Cardiac muscle cell (in vitro differentiated cells and primary cell): ENCODE measurements around the gene NXPH1. TPM values are rescaled to one million over a fixed set of nuclear protein-coding genes. Genes with fewer than 3 reads are reported as not detected.

Experiments
- DNase-seq, 2 donors: peaks; one replicate each; pipeline versions ENCODE4 v3.0.0 to v3.0.0-alpha.2; 2010 to 2017; ENCODE audit warnings: low read depth in 1 of 2, low spot score in 1 of 2
- H3K27ac ChIP-seq: fragments of 200-600 bp; sonication (generic); 2 replicates; pipeline ENCODE4 v1.5.1; 2016
- H3K27me3 ChIP-seq: fragments of 200-600 bp; sonication (generic); 2 replicates; pipeline ENCODE4 v1.6.0; 2016; ENCODE audit warnings: control low read depth
- H3K36me3 ChIP-seq: fragments of 200-600 bp; sonication (generic); 2 replicates; pipeline ENCODE4 v1.5.1; 2016; ENCODE audit warnings: control low read depth
- H3K4me1 ChIP-seq: fragments of 200-600 bp; sonication (generic); 2 replicates; pipeline ENCODE4 v1.8.1; 2017; ENCODE audit warnings: low read depth, mild to moderate bottlenecking, mixed run types
- H3K4me3 ChIP-seq: fragments of 200-600 bp; sonication (generic); 2 replicates; pipeline ENCODE4 v1.5.1; 2016; ENCODE audit warnings: mild to moderate bottlenecking
- H3K9me3 ChIP-seq: fragments of 200-600 bp; sonication (generic); 2 replicates; pipeline ENCODE4 v1.5.1; 2017; ENCODE audit warnings: low read depth, mild to moderate bottlenecking, control low read depth
- polyA plus RNA-seq: library from polyadenylated mRNA; unstranded; fragments of >200 nt; fragmentation: Nextera tagmentation; extraction: Ambion mirVana; gene quantifications from 2 replicates; pipeline ENCODE4 v1.2.1, GENCODE V29; 2016
- total RNA-seq: library from RNA; depleted of rRNA; stranded (reverse); fragments of >200 nt; gene quantifications from 2 replicates; pipeline ENCODE4 v1.2.3, GENCODE V29; 2016
- TF ChIP-seq, protein P1 (sequence below): IDR thresholded peaks from 2 replicates; pipeline ENCODE4 v1.5.1; 2012; ENCODE audit warnings: low read depth, mild to moderate bottlenecking, low read length

NXPH1 gene
- total and polyA plus RNA-seq, 2 experiments from 2014 or later: 0.95 to 1.7 TPM

DNA sequence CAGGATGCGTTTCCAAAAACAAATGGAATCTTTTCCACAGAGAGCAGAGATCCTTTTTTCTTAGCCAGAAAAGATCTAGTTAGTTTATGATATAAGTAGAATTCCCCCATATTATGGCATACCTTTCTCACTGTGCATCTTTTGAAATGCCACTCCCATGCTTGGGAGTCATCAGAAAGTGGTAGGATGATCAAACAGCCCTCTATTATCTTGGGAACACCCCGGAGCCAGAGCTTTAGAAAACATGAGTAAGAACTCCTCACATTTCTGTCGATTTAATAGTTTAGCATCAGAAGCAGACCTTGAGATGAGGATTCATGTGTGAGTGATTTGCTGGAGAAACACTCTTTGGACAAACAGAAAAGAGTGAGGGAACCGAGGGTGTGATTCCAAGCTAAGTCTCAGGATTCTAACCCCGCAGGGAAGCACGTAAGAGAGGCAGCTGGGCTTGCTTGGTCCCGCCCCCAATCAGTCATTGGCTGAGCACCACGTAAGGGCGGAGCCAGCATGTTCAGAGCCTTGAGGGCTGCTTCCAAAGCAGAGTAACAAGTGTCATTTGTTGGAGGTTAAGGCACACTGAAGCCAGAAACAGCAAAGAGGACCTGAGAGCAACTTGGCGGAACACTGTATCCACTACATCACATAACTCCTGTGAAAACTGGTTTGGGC is 43.7 kb upstream of the NXPH1 start:
- Histone ChIP-seq H3K27ac (no peak overlapping the region), H3K36me3 (no peaks in the 10 kb centered on the region), H3K27me3 (no peaks in the 10 kb centered on the region), H3K4me3 (no peak overlapping the region), H3K9me3 (no peaks in the 10 kb centered on the region), H3K4me1 (peaks cover 19% of the 10 kb centered on the region)
- TF ChIP-seq, protein P1, sequence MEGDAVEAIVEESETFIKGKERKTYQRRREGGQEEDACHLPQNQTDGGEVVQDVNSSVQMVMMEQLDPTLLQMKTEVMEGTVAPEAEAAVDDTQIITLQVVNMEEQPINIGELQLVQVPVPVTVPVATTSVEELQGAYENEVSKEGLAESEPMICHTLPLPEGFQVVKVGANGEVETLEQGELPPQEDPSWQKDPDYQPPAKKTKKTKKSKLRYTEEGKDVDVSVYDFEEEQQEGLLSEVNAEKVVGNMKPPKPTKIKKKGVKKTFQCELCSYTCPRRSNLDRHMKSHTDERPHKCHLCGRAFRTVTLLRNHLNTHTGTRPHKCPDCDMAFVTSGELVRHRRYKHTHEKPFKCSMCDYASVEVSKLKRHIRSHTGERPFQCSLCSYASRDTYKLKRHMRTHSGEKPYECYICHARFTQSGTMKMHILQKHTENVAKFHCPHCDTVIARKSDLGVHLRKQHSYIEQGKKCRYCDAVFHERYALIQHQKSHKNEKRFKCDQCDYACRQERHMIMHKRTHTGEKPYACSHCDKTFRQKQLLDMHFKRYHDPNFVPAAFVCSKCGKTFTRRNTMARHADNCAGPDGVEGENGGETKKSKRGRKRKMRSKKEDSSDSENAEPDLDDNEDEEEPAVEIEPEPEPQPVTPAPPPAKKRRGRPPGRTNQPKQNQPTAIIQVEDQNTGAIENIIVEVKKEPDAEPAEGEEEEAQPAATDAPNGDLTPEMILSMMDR: no peak
- DNase-seq: peak in 1 of 2 donors; percentile 50

DNA sequence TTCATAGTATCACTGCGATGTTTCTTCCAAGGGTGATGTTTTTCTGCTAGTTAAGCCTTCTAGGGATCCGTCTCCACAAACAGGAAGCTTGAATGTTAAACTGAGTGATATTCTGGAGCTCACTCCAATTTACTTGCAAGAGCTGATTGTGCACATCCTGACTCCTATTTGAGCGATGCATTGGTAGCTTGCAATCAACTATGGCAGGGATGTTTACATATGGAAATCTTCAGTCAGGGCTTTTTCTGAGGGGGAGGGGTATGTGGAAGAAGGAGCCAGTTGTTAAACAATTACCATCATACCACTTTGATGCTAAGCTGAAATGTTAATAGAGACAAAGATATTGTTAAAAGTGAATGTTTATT is 43.2 kb upstream of the NXPH1 start:
- Histone ChIP-seq H3K27ac (no peak overlapping the region), H3K4me1 (peaks cover 19% of the 10 kb centered on the region), H3K27me3 (no peaks in the 10 kb centered on the region), H3K36me3 (no peaks in the 10 kb centered on the region), H3K9me3 (no peaks in the 10 kb centered on the region), H3K4me3 (no peak overlapping the region)
- TF ChIP-seq, protein P1: no peak
- DNase-seq: no peak

DNA sequence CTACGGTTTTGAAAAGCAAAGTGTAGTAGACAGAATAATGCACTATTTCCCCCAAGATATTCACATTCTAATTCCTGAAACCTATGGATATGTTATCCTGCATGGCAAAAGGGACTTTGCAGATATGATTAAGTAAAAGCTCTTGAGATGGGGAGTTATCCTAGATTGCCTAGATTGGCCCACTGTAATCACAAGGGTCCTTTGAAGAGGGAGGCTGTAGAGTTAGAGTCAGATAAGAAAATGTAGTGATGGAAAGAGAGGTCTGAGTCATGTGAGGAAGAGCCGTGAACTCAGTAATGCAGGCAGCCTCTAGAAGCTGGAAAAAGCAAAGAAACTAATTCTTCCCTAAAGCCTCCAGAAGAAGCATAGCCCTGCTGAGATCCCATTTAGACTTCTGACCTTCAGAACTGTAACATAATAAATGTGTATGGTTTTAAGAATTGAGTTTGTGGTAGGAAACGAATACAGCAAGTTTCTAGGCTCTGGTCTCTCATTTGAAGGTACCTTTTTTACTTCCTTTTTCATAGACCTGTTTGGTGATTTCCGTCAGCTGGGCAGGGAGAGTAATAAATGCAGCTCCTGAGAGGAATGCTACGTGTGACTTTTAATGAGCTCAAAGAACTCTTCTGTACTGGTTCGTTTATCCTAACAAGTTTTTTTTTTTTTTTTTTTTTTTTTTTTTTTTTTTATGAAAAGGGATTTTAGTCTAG is 41.9 kb upstream of the NXPH1 start:
- DNase-seq: no peak
- TF ChIP-seq, protein P1: no peak
- no peaks in the 10 kb centered on the region for H3K36me3 ChIP-seq
- peaks cover 19% of the 10 kb centered on the region for H3K4me1 ChIP-seq
- no peaks in the 10 kb centered on the region for H3K27me3 ChIP-seq
- H3K4me3 ChIP-seq: no peak overlapping the region
- H3K9me3 ChIP-seq: no peaks in the 10 kb centered on the region
- H3K27ac ChIP-seq: no peak overlapping the region

DNA sequence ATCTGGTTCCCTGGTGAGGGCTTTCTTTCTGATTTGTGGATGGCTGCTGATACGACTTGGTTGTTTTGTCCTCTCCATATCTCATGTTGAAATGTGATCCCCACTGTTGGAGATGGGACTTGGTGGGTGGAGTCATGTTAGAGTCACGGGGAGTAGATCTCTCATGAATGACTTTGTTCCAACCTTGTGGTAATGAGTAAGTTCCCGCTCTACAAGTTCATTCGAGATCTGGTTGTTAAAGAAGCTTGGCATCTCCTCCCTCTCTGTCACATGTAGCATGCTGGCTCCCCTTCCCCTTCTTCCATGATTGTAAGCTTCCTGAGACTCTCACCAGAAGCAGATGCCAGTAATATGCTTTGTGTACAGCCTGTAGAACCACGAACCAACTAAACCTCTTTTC is 37.1 kb upstream of the NXPH1 start:
- no peak overlapping the region for H3K27ac ChIP-seq
- H3K9me3 ChIP-seq: no peaks in the 10 kb centered on the region
- peaks cover 6% of the 10 kb centered on the region for H3K4me1 ChIP-seq
- H3K4me3 ChIP-seq: no peak overlapping the region
- DNase-seq: no peak
- H3K36me3 ChIP-seq: no peaks in the 10 kb centered on the region
- TF ChIP-seq, protein P1: no peak
- H3K27me3 ChIP-seq: no peaks in the 10 kb centered on the region

DNA sequence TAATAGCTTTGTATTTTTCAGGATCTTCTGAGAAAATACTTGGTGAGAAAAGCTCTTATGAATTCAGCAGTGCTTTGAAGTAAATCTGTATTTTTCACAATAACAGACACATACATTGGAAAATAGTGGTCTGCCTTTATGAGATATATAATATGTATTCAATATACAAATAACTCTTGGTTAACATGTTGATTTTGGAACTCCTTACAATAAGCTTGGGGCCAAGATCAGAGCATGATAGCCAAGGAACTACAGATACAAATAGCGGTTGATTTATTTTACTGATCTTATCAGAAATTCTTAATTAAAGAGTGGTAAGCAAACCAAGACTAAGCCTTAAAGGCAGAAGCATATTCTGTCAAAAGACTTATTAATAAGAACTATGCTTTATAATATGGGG is 24.5 kb upstream of the NXPH1 start:
- Histone ChIP-seq H3K9me3 (no peaks in the 10 kb centered on the region), H3K36me3 (no peaks in the 10 kb centered on the region), H3K4me1 (no peaks in the 10 kb centered on the region), H3K27me3 (no peaks in the 10 kb centered on the region), H3K4me3 (no peak overlapping the region), H3K27ac (no peak overlapping the region)
- DNase-seq: no peak
- TF ChIP-seq, protein P1: no peak
